Activated CD4-positive, CD25-positive, alpha-beta regulatory T cell treated with anti-CD3 and anti-CD28 coated beads, Interleukin-2, amount 50 U/mL, for 24 hours (primary cell): ENCODE measurements around the gene L3HYPDH.

ENCODE experiments used
- ATAC-seq, 2 donors: fragments of 150-1000 bp; cut with Tn5 transposase; one replicate each; pipeline ENCODE4 v1.10.0; 2021; ENCODE audit warnings: mild to moderate bottlenecking in 1 of 2, moderate library complexity in 1 of 2

L3HYPDH gene

DNA sequence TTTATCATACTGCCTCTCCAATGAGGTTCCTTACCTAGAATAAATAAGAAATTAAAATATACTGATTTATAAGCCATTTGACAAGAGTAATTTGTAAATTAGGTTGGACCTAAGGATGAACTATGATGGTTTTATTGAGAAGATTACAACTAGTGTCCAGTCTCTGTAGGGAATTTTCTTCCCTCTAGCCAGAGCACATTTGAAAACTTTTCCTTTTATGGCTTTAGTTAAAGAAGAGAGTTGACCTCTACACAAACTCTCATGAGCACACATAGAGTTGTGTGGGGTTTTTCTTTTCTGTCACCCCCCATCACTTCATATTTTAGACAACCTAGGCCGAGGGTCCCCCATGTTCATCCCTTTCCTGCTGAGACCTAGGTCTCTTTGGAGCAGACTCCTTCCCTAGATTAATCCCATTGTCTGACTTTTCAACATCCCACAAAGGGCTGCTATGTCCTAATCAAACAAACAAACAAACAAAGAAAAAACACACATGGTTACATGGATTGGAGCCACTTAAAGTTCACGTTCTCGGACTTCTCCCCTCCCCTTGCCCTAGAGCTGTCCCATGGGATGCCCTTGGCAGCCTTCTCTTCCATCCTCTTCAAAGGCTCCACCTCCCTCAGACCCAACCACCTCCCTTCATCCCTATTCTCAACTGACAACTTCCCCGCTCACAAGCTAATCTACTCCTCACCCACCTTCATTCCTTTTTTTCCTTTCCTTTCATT is 59.7 kb downstream of the L3HYPDH start:
- ATAC-seq = no peak
